HG03571 (cell line): ENCODE results near the gene MRPL52.
"Not testable (repeated sequence)": the region's sequence is repeated elsewhere in the genome, so short reads cannot be mapped to it uniquely, and the experiment has no call there.

ENCODE experiments used
- ATAC-seq: cut with Tn5 transposase; IDR thresholded peaks from one replicate; pipeline ENCODE4 v1.9.1; 2021; ENCODE audit not compliant: unreplicated experiment

The MRPL52 gene

DNA sequence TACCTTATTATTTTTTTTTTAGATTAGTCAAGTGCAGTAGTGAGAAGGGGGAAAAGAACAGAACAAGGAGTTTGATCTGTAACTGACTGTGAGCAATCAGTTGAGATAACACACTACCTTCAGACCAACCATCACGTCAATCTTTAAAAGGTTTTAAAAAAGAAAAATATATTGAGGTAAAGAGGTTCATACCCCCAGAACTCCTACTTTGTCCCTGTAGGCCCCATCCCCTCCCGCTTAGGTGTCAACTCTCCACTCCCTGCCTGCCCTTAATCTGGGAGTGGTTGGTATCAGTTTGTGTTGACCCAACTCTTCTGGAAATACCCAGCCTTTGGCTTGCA, 22.9 kb downstream of the MRPL52 start:
- no peak for ATAC-seq

DNA sequence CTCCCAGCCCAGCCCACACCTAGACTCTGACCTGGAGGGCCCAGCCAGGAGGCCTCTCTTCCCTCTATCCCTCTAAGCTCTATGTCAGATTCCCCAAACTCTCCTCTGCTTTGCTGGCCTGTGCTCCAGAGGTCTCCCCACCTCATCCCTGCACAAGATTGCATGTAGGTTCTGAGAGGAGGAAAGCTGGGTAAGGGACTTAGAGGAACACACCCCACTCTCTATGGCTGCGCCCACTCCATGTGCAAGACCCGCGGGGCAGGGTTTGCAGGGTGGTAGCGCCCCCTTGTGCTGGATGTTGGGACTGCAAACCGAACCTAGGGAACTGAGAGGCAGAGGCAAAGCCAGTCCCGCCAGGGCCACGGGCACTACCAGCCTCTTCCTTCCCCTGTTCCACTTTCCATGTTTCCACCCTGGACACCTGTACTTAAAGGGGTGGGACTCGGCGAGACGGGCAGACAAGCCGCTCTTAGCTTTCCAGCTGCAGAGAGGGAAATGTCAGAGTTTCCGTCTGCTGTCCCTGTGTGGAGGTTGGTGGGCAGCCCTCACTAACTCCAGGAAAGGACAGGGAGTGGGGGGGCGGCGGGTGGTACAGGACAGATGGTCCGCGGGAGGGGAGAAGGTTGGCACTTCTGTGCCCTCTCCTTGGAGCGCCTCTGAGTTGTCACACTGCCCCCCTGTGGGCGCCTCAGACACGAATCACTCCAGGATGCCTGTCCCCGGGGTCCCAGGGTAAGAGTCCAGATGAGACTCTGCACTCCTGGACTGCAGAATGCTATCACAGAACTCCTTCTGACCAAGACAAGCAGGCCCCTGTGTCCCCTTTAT, 23.5 kb downstream of the MRPL52 start:
- ATAC-seq: no peak

DNA sequence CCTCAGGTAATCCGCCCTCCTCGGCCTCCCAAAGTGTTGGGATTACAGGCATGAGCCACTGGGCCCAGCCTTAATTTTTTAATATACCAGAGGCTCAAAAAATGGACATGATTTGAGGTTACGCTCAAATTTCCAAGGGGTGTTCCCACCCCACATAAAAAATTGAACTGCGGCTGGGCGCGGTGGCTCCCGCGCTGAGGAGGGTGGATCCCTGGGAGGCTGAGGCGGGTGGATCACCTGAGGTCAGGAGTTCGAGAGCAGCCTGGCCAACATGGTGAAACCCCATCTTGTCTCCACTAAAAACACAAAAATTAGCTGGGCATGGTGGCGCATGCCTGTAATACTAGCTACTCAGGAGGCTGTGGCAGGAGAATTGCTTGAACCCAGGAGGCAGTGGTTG, 24.6 kb downstream of the MRPL52 start:
- not testable (repeated sequence) for ATAC-seq

DNA sequence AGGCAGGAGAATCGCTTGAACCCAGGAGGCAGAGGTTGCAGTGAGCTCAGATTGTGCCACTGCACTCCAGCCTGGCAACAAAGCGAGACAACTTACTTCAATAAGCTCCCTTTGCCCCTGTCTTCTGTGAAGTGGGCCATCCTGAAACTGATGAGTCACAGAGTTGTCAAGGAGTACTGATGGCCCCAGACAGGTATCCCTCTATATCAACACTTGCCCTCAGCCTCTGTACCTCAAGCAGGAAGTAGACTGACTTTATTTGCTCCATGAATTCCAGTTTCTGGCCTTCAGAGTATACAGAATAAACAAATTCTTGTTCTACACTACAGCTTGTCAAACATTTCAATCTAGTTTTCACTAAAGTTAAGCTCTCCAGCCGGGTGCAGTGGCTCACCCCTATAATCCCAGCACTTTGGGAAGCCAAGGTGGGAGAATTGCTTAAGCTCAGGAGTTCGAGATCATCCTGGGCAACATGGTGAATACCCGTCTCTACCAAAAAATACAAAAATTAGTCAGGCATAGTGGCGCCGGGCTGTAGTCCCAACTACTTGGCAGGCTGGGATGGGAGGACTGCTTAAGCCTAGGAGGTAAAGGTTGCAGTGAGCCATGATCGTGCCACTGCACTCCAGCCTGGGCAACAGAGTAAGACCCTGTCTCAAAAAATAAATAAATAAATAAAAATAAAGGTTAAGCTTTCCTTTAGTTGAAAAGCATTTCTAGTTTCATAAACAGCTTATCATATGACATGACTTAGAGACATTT, 25.5 kb downstream of the MRPL52 start:
- ATAC-seq: no peak

DNA sequence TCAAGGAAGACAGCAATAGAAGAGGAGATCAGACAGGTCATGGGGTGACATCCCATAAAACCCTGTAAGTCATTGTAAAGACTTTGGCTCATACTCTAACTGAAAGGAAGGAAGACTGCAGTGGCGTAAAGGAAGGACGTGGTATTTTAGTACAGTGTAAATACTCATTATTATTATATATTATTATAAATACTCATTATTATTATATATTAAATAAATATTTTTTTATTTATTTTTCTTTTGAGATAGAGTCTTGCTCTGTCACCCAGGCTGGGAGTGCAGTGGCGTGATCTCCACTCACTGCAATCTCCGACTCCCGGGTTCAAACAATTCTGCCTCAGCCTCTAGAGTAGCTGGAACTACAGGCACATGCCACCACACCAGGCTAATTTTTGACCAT, 26.7 kb downstream of the MRPL52 start:
- ATAC-seq: no peak

DNA sequence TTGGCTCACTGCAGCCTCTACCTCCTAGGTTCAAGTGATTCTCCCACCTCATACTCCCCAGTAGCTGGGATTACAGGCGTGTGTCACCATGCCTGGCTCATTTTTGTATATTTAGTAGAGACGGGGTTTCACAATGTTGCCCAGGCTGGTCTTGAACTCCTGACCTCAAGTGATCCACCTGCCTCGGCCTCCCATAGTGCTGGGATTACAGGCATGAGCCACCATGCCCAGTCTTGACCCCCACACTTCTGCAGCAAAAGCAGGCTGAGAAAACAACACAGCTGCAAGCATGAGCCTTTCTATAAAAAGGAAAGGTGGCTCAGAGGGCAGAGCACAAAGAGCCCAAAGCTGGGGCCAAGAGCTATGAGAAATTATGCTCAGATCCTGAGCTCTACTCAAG, 30.7 kb downstream of the MRPL52 start:
- not testable (repeated sequence) for ATAC-seq

DNA sequence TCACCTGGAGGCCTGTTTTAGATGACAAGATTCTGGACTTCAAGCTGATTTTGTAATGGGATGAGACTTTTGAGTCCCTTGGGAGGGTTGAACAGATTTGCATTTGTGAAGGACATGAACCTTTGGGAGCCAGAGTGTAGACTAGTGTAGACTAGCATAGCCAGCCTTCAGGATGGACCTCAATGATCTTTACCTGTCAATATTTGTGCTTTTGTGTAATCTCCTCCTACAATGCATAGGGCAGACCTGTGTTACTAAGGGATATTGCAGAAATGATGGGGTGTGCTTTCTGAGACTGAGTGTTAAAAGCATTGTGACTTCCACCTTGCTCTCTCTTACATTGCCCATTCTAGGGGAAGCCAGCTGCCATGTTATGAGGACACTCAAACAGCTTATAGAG, 32.0 kb downstream of the MRPL52 start:
- no peak for ATAC-seq

DNA sequence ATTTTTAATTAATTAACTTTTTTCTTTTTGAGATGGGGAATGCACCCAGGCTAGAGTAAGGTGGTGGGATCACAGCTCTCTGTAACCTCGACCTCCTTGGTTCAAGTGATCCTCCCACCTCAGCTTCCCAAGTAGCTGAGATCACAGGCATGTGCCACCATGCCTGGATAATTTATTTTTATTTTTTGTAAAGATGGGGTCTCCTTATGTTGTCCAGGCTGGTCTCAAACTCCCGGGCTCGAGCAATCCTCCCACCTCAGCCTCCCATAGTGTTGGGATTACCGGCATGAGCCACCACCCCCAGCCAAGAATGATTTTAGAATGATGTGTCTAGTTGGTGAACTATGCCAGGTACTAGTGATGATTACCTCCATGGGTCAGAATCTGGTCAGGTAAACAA, 35.3 kb downstream of the MRPL52 start:
- ATAC-seq: no peak

DNA sequence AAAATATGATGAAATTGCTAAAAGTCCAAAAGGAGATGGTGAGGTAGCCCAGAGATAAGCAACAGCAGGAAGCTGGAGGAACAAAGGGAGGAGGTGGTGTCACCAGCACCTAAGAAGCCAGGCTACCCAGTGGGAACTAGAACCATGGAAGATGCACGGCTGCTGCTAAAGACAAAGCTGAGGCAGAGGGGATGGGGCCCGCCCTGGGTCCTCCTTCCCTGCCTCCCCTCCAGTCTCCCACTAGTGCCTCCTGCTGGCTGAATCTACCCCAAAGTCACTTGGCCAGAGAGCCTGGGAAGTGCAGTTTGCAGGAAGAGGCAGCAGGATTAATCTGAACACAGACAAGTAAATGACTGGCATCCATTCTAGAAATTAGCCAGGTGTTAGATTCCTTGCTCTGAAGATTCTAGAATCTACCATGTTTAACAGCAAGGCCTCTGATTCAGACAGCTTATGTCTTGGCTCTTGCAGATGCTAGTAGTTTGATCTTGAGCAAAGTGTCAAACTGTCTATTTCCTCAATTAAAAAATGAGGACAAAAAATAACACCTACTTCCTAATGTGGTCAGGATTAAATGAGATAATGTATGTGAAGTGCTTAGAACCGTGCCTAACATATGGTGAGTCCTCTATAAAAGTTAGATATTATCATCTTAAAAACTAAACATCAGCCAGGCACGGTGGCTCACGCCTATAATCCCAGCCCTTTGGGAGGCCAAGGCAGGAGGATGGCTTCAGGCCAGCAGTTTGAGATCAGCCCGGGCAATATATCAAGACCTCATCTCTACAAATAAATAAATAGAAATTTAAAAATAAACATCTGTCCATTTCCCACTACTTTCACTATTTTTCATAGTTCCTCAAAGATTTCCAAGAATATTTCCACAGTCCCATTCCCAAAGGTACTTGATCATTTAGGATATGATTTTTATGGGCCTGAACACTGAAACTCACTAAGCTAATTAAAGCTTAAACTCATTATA, 36.0 kb downstream of the MRPL52 start:
- no peak for ATAC-seq

DNA sequence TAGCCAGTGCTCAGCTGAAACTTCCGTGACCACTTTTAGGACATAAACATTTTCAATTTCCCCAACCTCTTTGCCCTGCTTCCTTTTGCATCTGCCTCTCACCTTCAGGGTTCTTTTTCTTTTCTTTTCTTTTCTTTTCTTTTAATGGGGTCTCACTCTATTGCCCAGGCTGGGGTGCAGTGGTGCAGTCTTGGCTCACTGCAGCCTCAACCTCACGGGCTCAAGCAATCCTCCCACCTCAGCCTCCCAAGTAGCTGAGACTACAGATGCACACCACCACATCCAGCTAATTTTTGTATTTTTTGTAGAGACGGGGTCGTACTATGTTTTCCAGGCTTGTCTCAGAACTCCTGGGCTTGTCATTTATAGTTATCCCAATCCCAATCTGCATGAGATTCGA, 37.2 kb downstream of the MRPL52 start:
- ATAC-seq: no peak

DNA sequence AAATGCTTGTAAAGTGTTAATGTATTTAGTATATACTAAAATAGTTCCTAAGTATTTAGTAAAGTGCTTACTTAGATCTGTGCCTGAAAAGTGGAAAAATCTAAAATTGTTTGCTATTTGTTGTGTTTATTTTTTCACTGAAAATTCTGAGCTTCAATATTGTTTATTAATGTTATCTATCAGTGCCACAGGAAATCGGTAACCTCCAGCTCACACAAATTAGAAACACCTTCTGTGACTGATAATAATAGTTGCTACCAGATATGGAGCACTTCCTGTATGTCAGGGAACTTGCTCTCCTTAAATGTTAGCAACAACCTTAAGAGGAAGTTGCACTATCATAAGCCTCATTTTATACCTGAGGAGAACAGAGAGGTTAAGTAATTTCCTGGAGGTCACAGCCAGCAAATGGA, 41.1 kb downstream of the MRPL52 start:
- peak; percentile 27 for ATAC-seq

DNA sequence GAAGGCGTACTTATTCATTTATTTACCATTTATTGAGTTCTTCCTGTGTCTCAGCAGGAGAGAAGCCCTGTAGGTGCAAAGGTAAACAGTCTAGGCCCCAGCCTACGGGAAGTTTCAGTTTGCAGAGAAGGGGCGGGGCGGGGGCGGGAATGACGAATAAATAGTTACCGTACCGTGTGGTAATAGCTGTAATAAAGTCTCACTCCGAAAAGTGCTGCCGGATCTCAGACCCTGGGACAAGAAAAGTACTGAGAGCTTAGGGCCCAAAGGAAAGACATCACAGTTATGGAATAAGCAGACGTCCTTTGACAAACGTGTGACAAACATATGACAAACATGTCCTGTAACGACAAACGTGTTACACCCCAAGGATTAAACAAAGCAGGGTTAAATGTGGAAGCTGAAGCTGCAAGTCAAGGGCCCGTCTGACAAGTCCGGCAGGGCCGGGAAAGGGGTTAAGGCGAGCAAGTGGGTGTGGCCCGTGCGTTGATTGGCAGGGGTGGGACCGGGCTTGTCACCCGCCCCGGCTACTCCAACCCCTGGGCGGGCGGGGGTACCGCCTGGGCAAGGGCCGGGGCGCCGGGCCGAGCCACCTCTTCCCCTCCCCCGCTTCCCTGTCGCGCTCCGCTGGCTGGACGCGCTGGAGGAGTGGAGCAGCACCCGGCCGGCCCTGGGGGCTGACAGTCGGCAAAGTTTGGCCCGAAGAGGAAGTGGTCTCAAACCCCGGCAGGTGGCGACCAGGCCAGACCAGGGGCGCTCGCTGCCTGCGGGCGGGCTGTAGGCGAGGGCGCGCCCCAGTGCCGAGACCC, 41.7 kb downstream of the MRPL52 start, which contains the start of gene LRP10:
Gene LRP10 (plus strand): TSS at position 517 of the 809 bp plus-strand sequence. CDS start 564 bp downstream, outside the sequence.
- ATAC-seq: peak; percentile 68

DNA sequence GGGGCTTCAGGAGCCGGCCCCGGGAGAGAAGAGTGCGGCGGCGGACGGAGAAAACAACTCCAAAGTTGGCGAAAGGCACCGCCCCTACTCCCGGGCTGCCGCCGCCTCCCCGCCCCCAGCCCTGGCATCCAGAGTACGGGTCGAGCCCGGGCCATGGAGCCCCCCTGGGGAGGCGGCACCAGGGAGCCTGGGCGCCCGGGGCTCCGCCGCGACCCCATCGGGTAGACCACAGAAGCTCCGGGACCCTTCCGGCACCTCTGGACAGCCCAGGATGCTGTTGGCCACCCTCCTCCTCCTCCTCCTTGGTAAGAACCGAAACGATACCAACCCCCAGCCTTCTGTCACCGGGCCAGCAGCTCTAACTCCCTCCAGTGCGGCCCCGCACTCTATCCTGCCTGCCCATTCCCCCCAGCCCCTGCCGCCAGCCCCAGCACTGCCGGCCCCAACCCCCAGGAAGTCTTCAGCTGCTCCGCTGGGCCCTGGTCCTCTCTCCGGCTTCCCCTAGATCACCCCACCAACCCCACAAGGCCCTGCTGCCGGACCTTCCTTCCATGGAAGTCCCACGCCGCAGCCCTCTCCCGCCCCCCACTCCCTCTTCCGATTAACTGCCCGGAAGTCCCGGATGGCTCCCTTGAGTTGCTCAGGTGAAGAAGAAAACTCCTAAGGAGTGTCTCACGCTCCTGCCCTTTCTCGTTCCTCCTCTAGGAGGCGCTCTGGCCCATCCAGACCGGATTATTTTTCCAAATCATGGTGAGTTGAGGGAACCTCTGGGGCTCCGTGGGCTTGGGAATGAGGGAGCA, 42.5 kb downstream of the MRPL52 start:
- peak; percentile 22 for ATAC-seq

DNA sequence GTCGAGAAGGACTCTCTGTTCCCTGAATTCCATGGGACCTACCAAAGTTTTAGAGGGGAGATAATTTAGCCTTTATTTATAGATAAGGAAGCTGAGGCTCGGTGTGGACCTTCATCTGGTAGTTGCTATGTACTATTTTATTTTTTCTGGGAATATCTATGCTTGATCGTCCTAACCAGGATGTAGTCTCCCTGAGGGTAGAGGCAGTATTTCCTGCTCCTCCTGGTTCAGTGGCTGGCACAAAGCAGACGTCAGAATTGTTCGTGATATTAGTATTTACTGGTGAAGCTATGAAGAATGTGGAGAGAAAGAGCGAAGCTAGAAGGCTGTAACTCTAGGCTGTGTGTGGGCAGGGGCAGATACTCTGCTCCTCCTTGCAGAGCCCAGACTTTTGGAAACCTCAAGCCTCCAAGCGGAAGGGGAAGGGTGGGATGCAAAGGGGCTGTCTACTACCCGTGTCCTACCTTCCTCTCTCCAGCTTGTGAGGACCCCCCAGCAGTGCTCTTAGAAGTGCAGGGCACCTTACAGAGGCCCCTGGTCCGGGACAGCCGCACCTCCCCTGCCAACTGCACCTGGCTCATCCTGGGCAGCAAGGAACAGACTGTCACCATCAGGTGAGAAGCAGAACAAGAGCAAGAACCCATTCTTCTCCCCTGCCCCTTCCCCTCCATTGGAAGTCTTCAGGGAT, 43.3 kb downstream of the MRPL52 start:
- ATAC-seq: no peak

DNA sequence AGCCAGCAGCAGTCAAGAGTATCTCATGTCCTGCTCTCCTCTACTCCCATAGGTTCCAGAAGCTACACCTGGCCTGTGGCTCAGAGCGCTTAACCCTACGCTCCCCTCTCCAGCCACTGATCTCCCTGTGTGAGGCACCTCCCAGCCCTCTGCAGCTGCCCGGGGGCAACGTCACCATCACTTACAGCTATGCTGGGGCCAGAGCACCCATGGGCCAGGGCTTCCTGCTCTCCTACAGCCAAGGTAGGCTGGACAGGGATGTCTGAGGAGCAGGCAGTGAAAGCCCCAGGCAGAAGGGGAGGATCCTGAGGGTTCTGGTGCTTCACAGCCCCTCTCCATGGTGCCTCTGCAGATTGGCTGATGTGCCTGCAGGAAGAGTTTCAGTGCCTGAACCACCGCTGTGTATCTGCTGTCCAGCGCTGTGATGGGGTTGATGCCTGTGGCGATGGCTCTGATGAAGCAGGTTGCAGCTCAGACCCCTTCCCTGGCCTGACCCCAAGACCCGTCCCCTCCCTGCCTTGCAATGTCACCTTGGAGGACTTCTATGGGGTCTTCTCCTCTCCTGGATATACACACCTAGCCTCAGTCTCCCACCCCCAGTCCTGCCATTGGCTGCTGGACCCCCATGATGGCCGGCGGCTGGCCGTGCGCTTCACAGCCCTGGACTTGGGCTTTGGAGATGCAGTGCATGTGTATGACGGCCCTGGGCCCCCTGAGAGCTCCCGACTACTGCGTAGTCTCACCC, 45.5 kb downstream of the MRPL52 start:
- ATAC-seq: no peak

DNA sequence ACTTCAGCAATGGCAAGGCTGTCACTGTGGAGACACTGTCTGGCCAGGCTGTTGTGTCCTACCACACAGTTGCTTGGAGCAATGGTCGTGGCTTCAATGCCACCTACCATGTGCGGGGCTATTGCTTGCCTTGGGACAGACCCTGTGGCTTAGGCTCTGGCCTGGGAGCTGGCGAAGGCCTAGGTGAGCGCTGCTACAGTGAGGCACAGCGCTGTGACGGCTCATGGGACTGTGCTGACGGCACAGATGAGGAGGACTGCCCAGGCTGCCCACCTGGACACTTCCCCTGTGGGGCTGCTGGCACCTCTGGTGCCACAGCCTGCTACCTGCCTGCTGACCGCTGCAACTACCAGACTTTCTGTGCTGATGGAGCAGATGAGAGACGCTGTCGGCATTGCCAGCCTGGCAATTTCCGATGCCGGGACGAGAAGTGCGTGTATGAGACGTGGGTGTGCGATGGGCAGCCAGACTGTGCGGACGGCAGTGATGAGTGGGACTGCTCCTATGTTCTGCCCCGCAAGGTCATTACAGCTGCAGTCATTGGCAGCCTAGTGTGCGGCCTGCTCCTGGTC, 46.1 kb downstream of the MRPL52 start:
- no peak for ATAC-seq

DNA sequence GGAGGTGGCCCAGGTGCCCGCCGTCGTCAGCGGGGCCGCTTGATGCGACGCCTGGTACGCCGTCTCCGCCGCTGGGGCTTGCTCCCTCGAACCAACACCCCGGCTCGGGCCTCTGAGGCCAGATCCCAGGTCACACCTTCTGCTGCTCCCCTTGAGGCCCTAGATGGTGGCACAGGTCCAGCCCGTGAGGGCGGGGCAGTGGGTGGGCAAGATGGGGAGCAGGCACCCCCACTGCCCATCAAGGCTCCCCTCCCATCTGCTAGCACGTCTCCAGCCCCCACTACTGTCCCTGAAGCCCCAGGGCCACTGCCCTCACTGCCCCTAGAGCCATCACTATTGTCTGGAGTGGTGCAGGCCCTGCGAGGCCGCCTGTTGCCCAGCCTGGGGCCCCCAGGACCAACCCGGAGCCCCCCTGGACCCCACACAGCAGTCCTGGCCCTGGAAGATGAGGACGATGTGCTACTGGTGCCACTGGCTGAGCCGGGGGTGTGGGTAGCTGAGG, 47.4 kb downstream of the MRPL52 start:
- no peak for ATAC-seq
